ENCODE results near the gene ACACB. TPM values are rescaled to one million over a fixed set of nuclear protein-coding genes. Genes with fewer than 3 reads are reported as not detected.
A peak's percentile ranks its signal among the peaks of the same experiment; 100 is the strongest.

ACACB gene
- total and polyA plus RNA-seq, 8 donors: 12.5 to 21.3 (median 15.8) TPM

DNA sequence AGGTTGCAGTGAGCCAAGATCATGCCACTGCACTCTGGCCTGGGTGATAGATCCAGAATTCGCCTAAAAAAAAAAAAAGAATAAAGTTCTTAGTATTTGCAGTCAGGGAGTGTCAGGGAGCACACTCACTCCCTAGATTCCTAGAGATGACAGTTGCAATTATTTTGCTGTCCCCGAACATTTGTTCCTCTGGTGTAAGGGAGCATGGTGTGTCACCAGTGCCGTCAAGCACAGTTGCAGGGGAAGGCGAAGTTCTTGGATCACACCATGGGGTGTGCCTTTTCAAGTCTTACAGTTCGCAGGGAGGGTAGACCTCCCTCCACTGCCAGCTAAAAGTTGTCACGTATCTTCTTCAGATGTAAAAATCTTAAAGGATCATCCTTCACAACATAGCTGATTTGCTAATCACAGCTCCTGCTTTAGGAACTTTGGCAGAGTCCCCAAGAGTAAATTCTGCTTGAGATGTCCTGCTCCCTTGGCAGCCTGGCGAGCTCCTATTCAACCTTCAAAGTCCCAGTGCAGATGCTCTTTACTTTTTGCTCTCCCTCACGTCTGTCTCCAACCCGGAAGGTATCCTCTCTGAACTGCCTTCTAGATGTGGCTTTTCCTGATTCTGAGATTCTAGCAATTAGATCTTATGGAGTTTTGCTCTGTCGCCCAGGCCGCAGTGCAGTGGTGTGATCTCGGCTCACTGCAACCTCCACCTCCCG, 11.3 kb downstream of the ACACB start:
- Histone ChIP-seq H3K27me3 (no peaks in the 10 kb centered on the region), H3K4me3 (no peak overlapping the region), H3K27ac (no peak overlapping the region), H3K9me3 (no peaks in the 10 kb centered on the region), H3K36me3 (no peaks in the 10 kb centered on the region), H3K4me1 (no peaks in the 10 kb centered on the region)
- intact Hi-C loops (cut with DNase I): no loop called here
- TF ChIP-seq, protein P1, sequence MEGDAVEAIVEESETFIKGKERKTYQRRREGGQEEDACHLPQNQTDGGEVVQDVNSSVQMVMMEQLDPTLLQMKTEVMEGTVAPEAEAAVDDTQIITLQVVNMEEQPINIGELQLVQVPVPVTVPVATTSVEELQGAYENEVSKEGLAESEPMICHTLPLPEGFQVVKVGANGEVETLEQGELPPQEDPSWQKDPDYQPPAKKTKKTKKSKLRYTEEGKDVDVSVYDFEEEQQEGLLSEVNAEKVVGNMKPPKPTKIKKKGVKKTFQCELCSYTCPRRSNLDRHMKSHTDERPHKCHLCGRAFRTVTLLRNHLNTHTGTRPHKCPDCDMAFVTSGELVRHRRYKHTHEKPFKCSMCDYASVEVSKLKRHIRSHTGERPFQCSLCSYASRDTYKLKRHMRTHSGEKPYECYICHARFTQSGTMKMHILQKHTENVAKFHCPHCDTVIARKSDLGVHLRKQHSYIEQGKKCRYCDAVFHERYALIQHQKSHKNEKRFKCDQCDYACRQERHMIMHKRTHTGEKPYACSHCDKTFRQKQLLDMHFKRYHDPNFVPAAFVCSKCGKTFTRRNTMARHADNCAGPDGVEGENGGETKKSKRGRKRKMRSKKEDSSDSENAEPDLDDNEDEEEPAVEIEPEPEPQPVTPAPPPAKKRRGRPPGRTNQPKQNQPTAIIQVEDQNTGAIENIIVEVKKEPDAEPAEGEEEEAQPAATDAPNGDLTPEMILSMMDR (IDR thresholded peaks at IDR 0.05): no peak
- no peak for DNase-seq
- no peak for ATAC-seq

- no peaks in the 10 kb centered on the region for H3K4me1 ChIP-seq
- intact Hi-C loops (cut with DNase I): no loop called here
- no peaks in the 10 kb centered on the region for H3K27me3 ChIP-seq
- DNase-seq (no peak), ATAC-seq (no peak)
- H3K27ac ChIP-seq: no peak overlapping the region
- no peaks in the 10 kb centered on the region for H3K36me3 ChIP-seq
- TF ChIP-seq, protein P1 (IDR thresholded peaks at IDR 0.05): no peak
- no peaks in the 10 kb centered on the region for H3K9me3 ChIP-seq
- H3K4me3 ChIP-seq: no peak overlapping the region
These were observed 14.1 kb downstream of the ACACB start for GRCh38 chr12:109130297-109131153.

- no peaks in the 10 kb centered on the region for H3K4me1 ChIP-seq
- DNase-seq (no peak), ATAC-seq (peak; percentile 37)
- no peaks in the 10 kb centered on the region for H3K27me3 ChIP-seq
- H3K36me3 ChIP-seq: no peaks in the 10 kb centered on the region
- no peak overlapping the region for H3K27ac ChIP-seq
- TF ChIP-seq, protein P1 (IDR thresholded peaks at IDR 0.05): no peak
- intact Hi-C loops (cut with DNase I): no loop called here
- H3K9me3 ChIP-seq: no peaks in the 10 kb centered on the region
- no peak overlapping the region for H3K4me3 ChIP-seq
These were observed 15.0 kb downstream of the ACACB start for GRCh38 chr12:109131154-109132050.

DNA sequence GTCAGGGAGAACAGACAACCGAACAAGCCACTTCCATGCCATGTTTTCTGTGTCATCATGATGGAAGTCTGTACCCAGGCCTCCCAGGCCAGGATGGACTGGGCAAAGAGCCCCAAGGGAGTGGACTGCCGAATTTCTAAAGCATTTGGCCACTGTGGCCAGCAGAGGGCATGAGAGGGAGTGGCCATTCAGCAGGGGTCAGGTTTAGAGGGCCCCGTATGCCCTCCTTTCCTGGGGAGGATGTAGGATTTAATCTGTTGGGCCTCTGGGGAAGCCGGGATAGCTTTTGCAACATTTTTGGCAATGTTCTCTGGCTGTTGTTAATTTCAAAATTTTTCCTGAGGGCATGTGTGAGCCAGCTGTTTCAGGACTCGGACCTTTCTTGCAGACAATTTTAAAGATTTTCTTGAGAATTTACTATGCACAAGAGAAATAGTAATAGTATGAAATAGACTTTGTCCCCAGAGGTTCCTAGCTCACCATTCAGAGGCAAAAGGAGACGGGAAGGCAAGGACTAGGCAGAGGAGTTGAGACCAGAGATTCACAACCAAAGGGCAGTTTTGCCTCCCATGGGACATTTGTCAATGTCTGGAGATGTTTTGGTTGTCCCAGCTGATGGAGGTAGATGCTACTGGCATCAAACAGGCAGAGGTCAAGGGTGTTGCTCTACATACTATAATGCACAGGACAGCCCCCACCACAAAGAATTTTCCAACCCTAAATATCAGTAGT, 18.0 kb downstream of the ACACB start:
- TF ChIP-seq, protein P1 (IDR thresholded peaks at IDR 0.05): peak; percentile 31 to 39
- DNase-seq (peak in 1 of 4 donors; percentile 48), ATAC-seq (peak; percentile 71)
- Histone ChIP-seq H3K4me3 (no peak overlapping the region), H3K9me3 (no peaks in the 10 kb centered on the region), H3K4me1 (no peaks in the 10 kb centered on the region), H3K27me3 (no peaks in the 10 kb centered on the region), H3K27ac (no peak overlapping the region), H3K36me3 (no peaks in the 10 kb centered on the region)
- intact Hi-C loops (cut with DNase I): no loop called here
